Stomach (tissue), 9 donors: Measurements from ENCODE around the gene ENC1. TPM values are rescaled to one million over a fixed set of nuclear protein-coding genes. Genes with fewer than 3 reads are reported as not detected.

Experiments
- DNase-seq, 2 donors: peaks; one replicate each; pipeline versions ENCODE4 v3.0.0 to v3.0.0-alpha.2; 2013 to 2019
- H3K27ac ChIP-seq, 5 donors: fragments of 200-600 bp in 4 of 5; sonication (generic) in 4 of 5; one replicate each; pipeline ENCODE4 v1.5.1; 2013 to 2019; ENCODE audit warnings: mild to moderate bottlenecking in 1 of 5, moderate library complexity in 1 of 5
- H3K27me3 ChIP-seq, 3 donors: fragments of 200-600 bp; sonication (generic); one replicate each; pipeline ENCODE4 v1.5.1; 2017 to 2019; ENCODE audit warnings: mixed run types in 1 of 3
- H3K36me3 ChIP-seq, 4 donors: fragments of 200-600 bp; sonication (generic); 1 replicate in 3 of 4; 2 replicates in 1 of 4; pipeline ENCODE4 v1.5.1; 2016 to 2019
- H3K4me1 ChIP-seq, 4 donors: fragments of 200-600 bp; sonication (generic); one replicate each; pipeline ENCODE4 v1.5.1; 2016 to 2019
- H3K4me3 ChIP-seq, 4 donors: fragments of 200-600 bp; sonication (generic) in 3 of 4; one replicate each; pipeline ENCODE4 v1.5.1; 2016 to 2019; ENCODE audit warnings: mild to moderate bottlenecking in 1 of 4
- H3K9me3 ChIP-seq, 4 donors: fragments of 200-600 bp; sonication (generic); one replicate each; pipeline ENCODE4 v1.5.1; 2016 to 2019
- EP300 ChIP-seq: sonication (generic); formaldehyde crosslinking; IDR thresholded peaks from one replicate; pipeline ENCODE4 v1.6.1; 2017; ENCODE audit warnings: antibody characterized with exemption
- POLR2A ChIP-seq, 4 donors: fragments of 450-650 bp; IDR thresholded peaks; one replicate each; pipeline ENCODE4 v1.6.1; 2016; ENCODE audit warnings: antibody characterized with exemption in 4 of 4, control low read depth in 2 of 4, mild to moderate bottlenecking in 1 of 4, moderate library complexity in 1 of 4
- POLR2AphosphoS5 ChIP-seq, 3 donors: sonication (generic); formaldehyde crosslinking; IDR thresholded peaks; one replicate each; pipeline ENCODE4 v1.6.1; 2016; ENCODE audit warnings: antibody characterized with exemption in 3 of 3
- WGBS, 5 donors: extraction: QIAGEN DNeasy Blood & Tissue Kit in 3 of 5; methylation state at CpG; one replicate each; pipeline versions ENCODE4 v1.1.5 to v1.1.7; 2013 to 2018; 5-methylcytosine and 5-hydroxymethylcytosine counted together
- intact Hi-C: fragments of 100-400 bp; cut with DNase I; formaldehyde crosslinking; loops from one replicate; pipeline ENCODE4 v1.15.1; 2023; ENCODE audit warnings: low total_unique reads
- polyA plus RNA-seq, 3 donors: library from polyadenylated mRNA; stranded (reverse); fragments of 200-250 nt; gene quantifications; one replicate each; pipeline ENCODE4 v1.2.3, GENCODE V29; 2013
- total RNA-seq, 5 donors: library from RNA; depleted of rRNA; stranded (reverse); fragments of >200 nt; gene quantifications; one replicate each; pipeline versions ENCODE4 v1.1.0 to v1.2.3, GENCODE V29; 2014 to 2016
- TF ChIP-seq, protein P1 (sequence below), 7 experiments: fragments of 450-650 bp in 4 of 7; fragments of 200-600 bp in 3 of 7; sonication (generic) in 3 of 7; IDR thresholded peaks; one replicate each; pipeline ENCODE4 v1.5.1; 2016 to 2019; ENCODE audit warnings: antibody characterized with exemption in 7 of 7, control low read depth in 2 of 7, mild to moderate bottlenecking in 1 of 7
- donor health status: healthy with polysubstance abuse.
- donor health status: Bipolar disorder and iron deficiency.
- donor health status: healthy.

Gene ENC1
- total and polyA plus RNA-seq, 8 donors = 3.5 to 136 (median 14.0) TPM

GRCh38 chr5:74594137-74595040 lies 46.1 kb downstream of the ENC1 start:
- no peak overlapping the region for H3K4me3 ChIP-seq
- no peaks in the 10 kb centered on the region for H3K36me3 ChIP-seq
- H3K9me3 ChIP-seq = no peaks in the 10 kb centered on the region
- 76 to 83% (median 76%) methylated on average over 6 of the region's 6 CpGs for WGBS, 5 donors
- no peak for TF ChIP-seq POLR2A (IDR thresholded peaks at IDR 0.05)
- no peak for TF ChIP-seq EP300
- TF ChIP-seq POLR2AphosphoS5 (IDR thresholded peaks at IDR 0.05) = no peak
- TF ChIP-seq, protein P1, sequence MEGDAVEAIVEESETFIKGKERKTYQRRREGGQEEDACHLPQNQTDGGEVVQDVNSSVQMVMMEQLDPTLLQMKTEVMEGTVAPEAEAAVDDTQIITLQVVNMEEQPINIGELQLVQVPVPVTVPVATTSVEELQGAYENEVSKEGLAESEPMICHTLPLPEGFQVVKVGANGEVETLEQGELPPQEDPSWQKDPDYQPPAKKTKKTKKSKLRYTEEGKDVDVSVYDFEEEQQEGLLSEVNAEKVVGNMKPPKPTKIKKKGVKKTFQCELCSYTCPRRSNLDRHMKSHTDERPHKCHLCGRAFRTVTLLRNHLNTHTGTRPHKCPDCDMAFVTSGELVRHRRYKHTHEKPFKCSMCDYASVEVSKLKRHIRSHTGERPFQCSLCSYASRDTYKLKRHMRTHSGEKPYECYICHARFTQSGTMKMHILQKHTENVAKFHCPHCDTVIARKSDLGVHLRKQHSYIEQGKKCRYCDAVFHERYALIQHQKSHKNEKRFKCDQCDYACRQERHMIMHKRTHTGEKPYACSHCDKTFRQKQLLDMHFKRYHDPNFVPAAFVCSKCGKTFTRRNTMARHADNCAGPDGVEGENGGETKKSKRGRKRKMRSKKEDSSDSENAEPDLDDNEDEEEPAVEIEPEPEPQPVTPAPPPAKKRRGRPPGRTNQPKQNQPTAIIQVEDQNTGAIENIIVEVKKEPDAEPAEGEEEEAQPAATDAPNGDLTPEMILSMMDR (IDR thresholded peaks at IDR 0.05) = no peak
- intact Hi-C loops = no loop called here
- H3K27ac ChIP-seq = peak overlapping the region in 1 of 5 donors; percentile 37
- H3K4me1 ChIP-seq = peaks cover 0 to 29% (median 19%) of the 10 kb centered on the region in 4 donors
- H3K27me3 ChIP-seq = no peaks in the 10 kb centered on the region
- no peak for DNase-seq

GRCh38 chr5:74589204-74590056 lies 51.1 kb downstream of the ENC1 start:
- Histone ChIP-seq H3K4me1 (peaks cover 0 to 13% (median 2%) of the 10 kb centered on the region in 4 donors), H3K4me3 (no peak overlapping the region), H3K9me3 (no peaks in the 10 kb centered on the region), H3K27ac (peak overlapping the region in 3 of 5 donors; percentile 13 to 61 (median 23)), H3K36me3 (no peaks in the 10 kb centered on the region), H3K27me3 (no peaks in the 10 kb centered on the region)
- DNase-seq = peak in 1 of 2 donors; percentile 41
- intact Hi-C loops = no loop called here
- WGBS, 5 donors = 40 to 64% (median 51%) methylated on average over 6 of the region's 6 CpGs
- TF ChIP-seq, protein P1 (IDR thresholded peaks at IDR 0.05) = no peak
- TF ChIP-seq POLR2A (IDR thresholded peaks at IDR 0.05) = no peak
- TF ChIP-seq POLR2AphosphoS5 (IDR thresholded peaks at IDR 0.05) = no peak
- no peak for TF ChIP-seq EP300

- H3K4me3 ChIP-seq = no peak overlapping the region
- H3K4me1 ChIP-seq = peaks cover 0 to 11% (median 2%) of the 10 kb centered on the region in 4 donors
- no peaks in the 10 kb centered on the region for H3K27me3 ChIP-seq
- WGBS, 5 donors = 78 to 83% (median 80%) methylated on average over 3 of the region's 3 CpGs
- TF ChIP-seq EP300 (no peak), POLR2A (IDR thresholded peaks at IDR 0.05) (no peak), POLR2AphosphoS5 (IDR thresholded peaks at IDR 0.05) (no peak)
- TF ChIP-seq, protein P1 (IDR thresholded peaks at IDR 0.05) = no peak
- no peaks in the 10 kb centered on the region for H3K9me3 ChIP-seq
- DNase-seq = no peak
- peak overlapping the region in 1 of 5 donors; percentile 61 for H3K27ac ChIP-seq
- no peaks in the 10 kb centered on the region for H3K36me3 ChIP-seq
- intact Hi-C loops = no loop called here
Observed at GRCh38 chr5:74588415-74588814, 52.1 kb downstream of the ENC1 start.

- no peak for TF ChIP-seq POLR2AphosphoS5 (IDR thresholded peaks at IDR 0.05)
- TF ChIP-seq EP300 = no peak
- TF ChIP-seq POLR2A (IDR thresholded peaks at IDR 0.05) = no peak
- TF ChIP-seq, protein P1 (IDR thresholded peaks at IDR 0.05) = no peak
- Histone ChIP-seq H3K27ac (no peak overlapping the region), H3K4me1 (peaks cover 0 to 11% (median 2%) of the 10 kb centered on the region in 4 donors), H3K27me3 (no peaks in the 10 kb centered on the region), H3K9me3 (no peaks in the 10 kb centered on the region), H3K36me3 (no peaks in the 10 kb centered on the region), H3K4me3 (no peak overlapping the region)
- intact Hi-C loops = no loop called here
- WGBS, 5 donors = 69 to 83% (median 78%) methylated on average over 2 of the region's 2 CpGs
- DNase-seq = no peak
Observed at GRCh38 chr5:74587890-74588289, 52.6 kb downstream of the ENC1 start.
